ENCODE data around the gene RAB7A.

Gene RAB7A

DNA sequence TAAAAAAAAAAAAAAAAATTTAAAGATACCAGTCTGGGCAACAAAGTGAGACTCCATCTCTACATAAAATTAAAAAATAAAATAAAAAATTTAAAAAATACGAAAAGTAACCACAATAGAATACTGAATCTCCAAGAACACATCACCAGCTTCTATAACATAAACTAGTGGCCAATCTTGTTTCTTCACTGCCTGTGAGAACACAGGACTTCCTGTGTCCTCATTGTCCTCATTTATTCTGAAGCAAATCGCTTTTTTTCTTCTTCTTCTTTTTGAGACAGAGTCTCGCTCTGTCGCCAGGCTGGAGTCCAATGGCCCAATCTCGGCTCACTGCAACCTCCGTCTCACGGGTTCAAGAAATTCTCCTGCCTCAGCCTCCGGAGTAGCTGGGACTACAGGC is 28.6 kb upstream of the RAB7A start:
- no peaks in the 10 kb centered on the region for H3K27me3 ChIP-seq (replicated peaks; ENCODE audit: control insufficient read depth, insufficient read depth, low read length, poor library complexity, severe bottlenecking)
- no peaks in the 10 kb centered on the region for H3K9me3 ChIP-seq (ENCODE audit: control insufficient read depth, low read length)
- H3K27ac ChIP-seq (ENCODE audit: insufficient read depth, low read length, poor library complexity, severe bottlenecking) = no peak overlapping the region
- DNase-seq = no peak
- H3K4me3 ChIP-seq (ENCODE audit: insufficient read depth, low read depth, low read length, poor library complexity, severe bottlenecking) = no peak overlapping the region
- H3K4me1 ChIP-seq (ENCODE audit: control insufficient read depth, insufficient read depth, low read length, poor library complexity, severe bottlenecking) = no peaks in the 10 kb centered on the region
- H3K36me3 ChIP-seq (ENCODE audit: control insufficient read depth, insufficient read depth, low read length) = no peaks in the 10 kb centered on the region

- H3K4me3 ChIP-seq (ENCODE audit: insufficient read depth, low read depth, low read length, poor library complexity, severe bottlenecking) = peak overlapping the region; percentile 53
- no peaks in the 10 kb centered on the region for H3K9me3 ChIP-seq (ENCODE audit: control insufficient read depth, low read length)
- H3K27ac ChIP-seq (ENCODE audit: insufficient read depth, low read length, poor library complexity, severe bottlenecking) = no peak overlapping the region
- no peaks in the 10 kb centered on the region for H3K27me3 ChIP-seq (replicated peaks; ENCODE audit: control insufficient read depth, insufficient read depth, low read length, poor library complexity, severe bottlenecking)
- no peaks in the 10 kb centered on the region for H3K36me3 ChIP-seq (ENCODE audit: control insufficient read depth, insufficient read depth, low read length)
- H3K4me1 ChIP-seq (ENCODE audit: control insufficient read depth, insufficient read depth, low read length, poor library complexity, severe bottlenecking) = no peaks in the 10 kb centered on the region
- DNase-seq = no peak
These were observed 27.6 kb upstream of the RAB7A start for GRCh38 chr3:128698211-128699047.

DNA sequence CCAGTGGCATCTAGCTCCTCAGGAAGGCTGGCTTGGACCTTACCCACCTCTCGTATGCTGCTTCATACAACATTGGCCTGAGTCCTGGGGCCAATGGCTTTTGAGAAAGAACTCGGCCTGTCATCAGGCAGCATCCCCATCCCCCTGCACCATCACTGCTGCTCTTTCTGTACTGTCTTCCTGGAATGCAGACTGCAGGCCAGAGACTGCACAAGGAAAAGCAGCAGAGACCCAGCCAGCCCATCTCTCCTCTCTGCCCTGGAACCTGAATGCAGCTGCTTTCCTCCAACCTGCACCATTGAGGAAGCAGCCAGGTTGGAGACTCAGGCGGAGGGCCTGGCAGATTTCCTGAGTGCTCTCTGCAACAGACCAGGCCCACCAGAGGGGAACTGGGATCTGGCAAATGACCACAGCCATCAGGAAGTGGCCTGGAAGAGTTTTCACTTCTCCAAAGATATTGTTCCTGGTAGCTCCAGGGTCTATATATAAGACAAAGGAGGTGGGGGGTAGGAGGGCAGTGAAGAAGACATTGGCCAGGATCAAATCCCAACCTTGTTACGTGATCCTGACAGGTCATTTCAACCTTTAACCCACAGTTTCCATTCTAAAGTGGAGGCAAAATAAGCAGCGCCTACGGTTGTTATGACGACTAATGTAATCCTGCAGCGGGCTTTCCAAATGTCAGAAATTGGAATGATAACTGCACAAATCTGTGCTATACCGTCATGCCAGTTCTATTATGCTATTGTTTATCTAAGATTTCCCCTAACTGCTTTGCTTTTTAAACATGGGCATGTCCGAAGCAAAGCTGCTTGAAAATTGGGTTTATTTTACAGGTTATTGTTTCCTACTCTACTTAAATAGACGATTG is 24.4 kb upstream of the RAB7A start:
- H3K36me3 ChIP-seq (ENCODE audit: control insufficient read depth, insufficient read depth, low read length) = no peaks in the 10 kb centered on the region
- no peaks in the 10 kb centered on the region for H3K27me3 ChIP-seq (replicated peaks; ENCODE audit: control insufficient read depth, insufficient read depth, low read length, poor library complexity, severe bottlenecking)
- H3K4me3 ChIP-seq (ENCODE audit: insufficient read depth, low read depth, low read length, poor library complexity, severe bottlenecking) = no peak overlapping the region
- no peak overlapping the region for H3K27ac ChIP-seq (ENCODE audit: insufficient read depth, low read length, poor library complexity, severe bottlenecking)
- H3K4me1 ChIP-seq (ENCODE audit: control insufficient read depth, insufficient read depth, low read length, poor library complexity, severe bottlenecking) = no peaks in the 10 kb centered on the region
- H3K9me3 ChIP-seq (ENCODE audit: control insufficient read depth, low read length) = no peaks in the 10 kb centered on the region
- DNase-seq = no peak

GRCh38 chr3:128702391-128702790 is 23.6 kb upstream of the RAB7A start:
- DNase-seq = no peak
- Histone ChIP-seq H3K4me3 (ENCODE audit: insufficient read depth, low read depth, low read length, poor library complexity, severe bottlenecking) (no peak overlapping the region), H3K4me1 (ENCODE audit: control insufficient read depth, insufficient read depth, low read length, poor library complexity, severe bottlenecking) (no peaks in the 10 kb centered on the region), H3K36me3 (ENCODE audit: control insufficient read depth, insufficient read depth, low read length) (no peaks in the 10 kb centered on the region), H3K27ac (ENCODE audit: insufficient read depth, low read length, poor library complexity, severe bottlenecking) (no peak overlapping the region), H3K27me3 (replicated peaks; ENCODE audit: control insufficient read depth, insufficient read depth, low read length, poor library complexity, severe bottlenecking) (no peaks in the 10 kb centered on the region), H3K9me3 (ENCODE audit: control insufficient read depth, low read length) (no peaks in the 10 kb centered on the region)

- Histone ChIP-seq H3K4me3 (ENCODE audit: insufficient read depth, low read depth, low read length, poor library complexity, severe bottlenecking) (no peak overlapping the region), H3K27ac (ENCODE audit: insufficient read depth, low read length, poor library complexity, severe bottlenecking) (no peak overlapping the region), H3K36me3 (ENCODE audit: control insufficient read depth, insufficient read depth, low read length) (no peaks in the 10 kb centered on the region), H3K9me3 (ENCODE audit: control insufficient read depth, low read length) (no peaks in the 10 kb centered on the region), H3K4me1 (ENCODE audit: control insufficient read depth, insufficient read depth, low read length, poor library complexity, severe bottlenecking) (no peaks in the 10 kb centered on the region), H3K27me3 (replicated peaks; ENCODE audit: control insufficient read depth, insufficient read depth, low read length, poor library complexity, severe bottlenecking) (no peaks in the 10 kb centered on the region)
- DNase-seq = no peak
These were observed 22.4 kb upstream of the RAB7A start for GRCh38 chr3:128703561-128703960.

- DNase-seq = no peak
- H3K4me1 ChIP-seq (ENCODE audit: control insufficient read depth, insufficient read depth, low read length, poor library complexity, severe bottlenecking) = no peaks in the 10 kb centered on the region
- H3K9me3 ChIP-seq (ENCODE audit: control insufficient read depth, low read length) = no peaks in the 10 kb centered on the region
- H3K27ac ChIP-seq (ENCODE audit: insufficient read depth, low read length, poor library complexity, severe bottlenecking) = no peak overlapping the region
- no peaks in the 10 kb centered on the region for H3K27me3 ChIP-seq (replicated peaks; ENCODE audit: control insufficient read depth, insufficient read depth, low read length, poor library complexity, severe bottlenecking)
- H3K4me3 ChIP-seq (ENCODE audit: insufficient read depth, low read depth, low read length, poor library complexity, severe bottlenecking) = no peak overlapping the region
- no peaks in the 10 kb centered on the region for H3K36me3 ChIP-seq (ENCODE audit: control insufficient read depth, insufficient read depth, low read length)
These were observed 19.8 kb upstream of the RAB7A start for GRCh38 chr3:128706086-128706615.

DNA sequence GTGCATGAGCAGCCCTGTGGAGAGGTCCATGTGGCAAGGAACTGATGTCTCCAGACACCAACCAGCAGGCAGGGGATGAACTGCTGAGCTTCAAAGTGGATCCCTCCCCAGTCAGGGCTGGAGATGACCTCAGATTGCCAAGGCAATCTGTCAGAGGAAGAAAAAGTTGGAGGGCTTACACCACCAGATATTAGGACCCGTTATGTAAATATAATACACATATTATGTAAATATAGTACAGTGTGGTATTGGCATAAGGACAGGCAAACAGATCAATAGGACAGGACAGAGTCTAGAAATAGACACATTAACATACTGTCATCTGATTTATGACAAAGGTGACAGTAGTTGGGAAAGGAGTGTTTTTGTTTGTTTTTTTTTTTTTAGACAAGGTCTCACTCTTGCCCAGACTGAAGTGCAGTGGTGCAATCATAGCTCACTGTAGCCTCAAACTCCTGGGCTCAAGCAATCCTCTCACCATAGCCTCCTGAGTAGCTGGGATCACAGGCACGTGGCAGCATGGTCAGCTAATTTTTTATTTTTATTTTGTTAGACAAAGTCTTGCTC is 18.0 kb upstream of the RAB7A start:
- Histone ChIP-seq H3K27ac (ENCODE audit: insufficient read depth, low read length, poor library complexity, severe bottlenecking) (no peak overlapping the region), H3K9me3 (ENCODE audit: control insufficient read depth, low read length) (no peaks in the 10 kb centered on the region)

GRCh38 chr3:128709038-128709437 is 16.9 kb upstream of the RAB7A start:
- Histone ChIP-seq H3K9me3 (ENCODE audit: control insufficient read depth, low read length) (no peaks in the 10 kb centered on the region), H3K27ac (ENCODE audit: insufficient read depth, low read length, poor library complexity, severe bottlenecking) (no peak overlapping the region), H3K27me3 (replicated peaks; ENCODE audit: control insufficient read depth, insufficient read depth, low read length, poor library complexity, severe bottlenecking) (no peaks in the 10 kb centered on the region), H3K36me3 (ENCODE audit: control insufficient read depth, insufficient read depth, low read length) (no peaks in the 10 kb centered on the region), H3K4me1 (ENCODE audit: control insufficient read depth, insufficient read depth, low read length, poor library complexity, severe bottlenecking) (no peaks in the 10 kb centered on the region), H3K4me3 (ENCODE audit: insufficient read depth, low read depth, low read length, poor library complexity, severe bottlenecking) (no peak overlapping the region)
- DNase-seq = no peak

More for the DNA sequence above, 18.0 kb upstream of the RAB7A start:
- Histone ChIP-seq H3K27me3 (replicated peaks; ENCODE audit: control insufficient read depth, insufficient read depth, low read length, poor library complexity, severe bottlenecking) (no peaks in the 10 kb centered on the region), H3K4me1 (ENCODE audit: control insufficient read depth, insufficient read depth, low read length, poor library complexity, severe bottlenecking) (no peaks in the 10 kb centered on the region), H3K4me3 (ENCODE audit: insufficient read depth, low read depth, low read length, poor library complexity, severe bottlenecking) (no peak overlapping the region), H3K36me3 (ENCODE audit: control insufficient read depth, insufficient read depth, low read length) (no peaks in the 10 kb centered on the region)
- DNase-seq = no peak

DNA sequence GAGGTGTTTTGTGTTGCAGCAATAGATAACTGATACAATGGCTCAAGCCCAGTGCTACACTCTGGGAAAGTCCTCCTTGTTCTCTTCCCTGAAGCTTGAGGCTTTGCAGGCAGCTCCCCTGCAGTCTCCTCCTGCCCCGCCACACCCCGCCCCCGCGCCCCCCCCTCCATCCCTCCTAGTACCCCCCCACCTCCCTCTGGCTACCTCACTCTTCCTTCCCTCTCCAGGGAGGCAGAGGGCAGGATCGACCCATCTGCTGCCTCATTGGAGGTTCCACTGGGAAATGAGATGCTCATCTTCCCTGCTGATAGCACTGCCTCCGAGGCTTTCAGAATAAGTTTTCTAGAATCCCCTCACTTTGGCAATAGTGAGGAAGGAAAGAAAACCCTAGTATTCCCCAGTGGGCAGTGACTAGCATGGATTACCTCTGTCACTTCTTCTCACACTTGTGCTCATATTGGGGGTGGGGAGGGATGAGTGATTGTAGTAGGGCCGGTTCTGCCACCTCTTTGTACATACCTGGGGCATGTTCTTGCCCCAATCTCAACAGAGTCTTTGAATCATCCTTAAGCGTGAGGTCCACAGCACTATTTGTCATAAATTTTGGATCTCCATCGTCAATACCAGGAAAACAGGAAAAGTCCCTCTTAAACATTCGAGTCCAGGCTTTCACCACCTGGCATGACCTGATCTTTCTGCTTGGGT is 16.3 kb upstream of the RAB7A start:
- Histone ChIP-seq H3K9me3 (ENCODE audit: control insufficient read depth, low read length) (no peaks in the 10 kb centered on the region), H3K27ac (ENCODE audit: insufficient read depth, low read length, poor library complexity, severe bottlenecking) (no peak overlapping the region), H3K36me3 (ENCODE audit: control insufficient read depth, insufficient read depth, low read length) (no peaks in the 10 kb centered on the region), H3K4me3 (ENCODE audit: insufficient read depth, low read depth, low read length, poor library complexity, severe bottlenecking) (no peak overlapping the region), H3K27me3 (replicated peaks; ENCODE audit: control insufficient read depth, insufficient read depth, low read length, poor library complexity, severe bottlenecking) (no peaks in the 10 kb centered on the region), H3K4me1 (ENCODE audit: control insufficient read depth, insufficient read depth, low read length, poor library complexity, severe bottlenecking) (no peaks in the 10 kb centered on the region)
- DNase-seq = no peak

All from effector memory CD4-positive, alpha-beta T cell (primary cell).